ENCODE results near the gene ZNF445.

Gene ZNF445

DNA sequence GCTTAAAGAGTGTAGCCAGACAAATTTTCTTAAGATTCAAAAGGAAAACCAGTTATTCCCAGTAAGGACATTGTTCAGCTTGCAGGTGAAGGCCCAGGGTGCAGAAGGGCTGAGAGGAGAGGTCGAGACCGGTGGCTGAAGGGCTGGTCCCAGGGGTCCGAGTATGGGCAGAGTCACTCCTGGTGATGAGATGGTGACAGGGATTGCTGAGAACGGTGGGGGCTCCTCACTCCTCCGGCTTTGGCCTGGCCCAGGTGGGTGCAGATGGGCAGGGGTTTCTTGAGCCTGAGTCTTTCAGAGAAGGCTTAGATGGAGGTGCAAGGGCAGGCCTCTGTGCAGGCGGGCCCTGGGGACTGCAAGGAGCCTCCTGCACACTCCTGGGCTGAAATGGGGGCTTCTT is 56.2 kb downstream of the ZNF445 start:
- TF ChIP-seq, protein P1, sequence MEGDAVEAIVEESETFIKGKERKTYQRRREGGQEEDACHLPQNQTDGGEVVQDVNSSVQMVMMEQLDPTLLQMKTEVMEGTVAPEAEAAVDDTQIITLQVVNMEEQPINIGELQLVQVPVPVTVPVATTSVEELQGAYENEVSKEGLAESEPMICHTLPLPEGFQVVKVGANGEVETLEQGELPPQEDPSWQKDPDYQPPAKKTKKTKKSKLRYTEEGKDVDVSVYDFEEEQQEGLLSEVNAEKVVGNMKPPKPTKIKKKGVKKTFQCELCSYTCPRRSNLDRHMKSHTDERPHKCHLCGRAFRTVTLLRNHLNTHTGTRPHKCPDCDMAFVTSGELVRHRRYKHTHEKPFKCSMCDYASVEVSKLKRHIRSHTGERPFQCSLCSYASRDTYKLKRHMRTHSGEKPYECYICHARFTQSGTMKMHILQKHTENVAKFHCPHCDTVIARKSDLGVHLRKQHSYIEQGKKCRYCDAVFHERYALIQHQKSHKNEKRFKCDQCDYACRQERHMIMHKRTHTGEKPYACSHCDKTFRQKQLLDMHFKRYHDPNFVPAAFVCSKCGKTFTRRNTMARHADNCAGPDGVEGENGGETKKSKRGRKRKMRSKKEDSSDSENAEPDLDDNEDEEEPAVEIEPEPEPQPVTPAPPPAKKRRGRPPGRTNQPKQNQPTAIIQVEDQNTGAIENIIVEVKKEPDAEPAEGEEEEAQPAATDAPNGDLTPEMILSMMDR (IDR thresholded peaks at IDR 0.05; ENCODE audit: insufficient read depth, low read length, poor library complexity, severe bottlenecking): no peak
- no peak for TF ChIP-seq EZH2phosphoT487 (conservative IDR thresholded peaks at IDR 0.05; ENCODE audit: low read length)
- no peak overlapping the region for H3K27ac ChIP-seq (ENCODE audit: low read depth, low read length)
- H3K79me2 ChIP-seq (ENCODE audit: insufficient read depth, low read length): no peaks in the 10 kb centered on the region
- no peak overlapping the region for H3K4me3 ChIP-seq (ENCODE audit: insufficient read depth, low read length, poor library complexity, severe bottlenecking)
- no peak overlapping the region for H2AFZ ChIP-seq (ENCODE audit: low read depth, low read length, severe bottlenecking)
- H3K9me3 ChIP-seq (ENCODE audit: insufficient read depth, low read length): no peaks in the 10 kb centered on the region
- no peaks in the 10 kb centered on the region for H4K20me1 ChIP-seq (ENCODE audit: low read depth, low read length)
- H3F3A ChIP-seq (ENCODE audit: insufficient read depth): no peaks in the 10 kb centered on the region
- H3K4me2 ChIP-seq (ENCODE audit: low read depth, low read length, poor library complexity, severe bottlenecking): no peak overlapping the region
- H3K27me3 ChIP-seq (ENCODE audit: low read length): no peaks in the 10 kb centered on the region
- H3K36me3 ChIP-seq (ENCODE audit: low read length): no peaks in the 10 kb centered on the region
- H3K9me2 ChIP-seq (replicated peaks; ENCODE audit: insufficient read depth, low read length): no peaks in the 10 kb centered on the region
- no peak overlapping the region for H3K9ac ChIP-seq (ENCODE audit: low read length)

DNA sequence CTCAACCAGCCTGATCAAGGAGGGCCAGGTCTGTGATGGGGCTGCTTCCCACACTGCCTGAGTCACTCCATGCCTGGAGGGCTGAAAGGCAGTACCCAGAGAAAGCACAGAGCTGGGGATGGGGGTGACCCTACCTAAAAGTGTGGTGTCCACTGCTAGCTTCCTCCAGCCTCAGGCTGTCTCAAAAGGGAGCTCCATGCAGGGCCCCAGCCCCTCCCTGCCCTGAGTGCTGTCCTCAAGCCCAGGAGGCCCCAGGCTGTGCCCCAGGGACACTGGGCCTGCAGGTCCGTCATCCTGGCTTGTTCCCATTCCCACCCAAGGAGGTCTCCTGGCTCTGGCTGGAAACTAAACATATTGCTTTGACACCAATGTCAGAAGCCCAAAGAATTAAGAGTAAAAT is 56.8 kb downstream of the ZNF445 start:
- TF ChIP-seq EZH2phosphoT487 (conservative IDR thresholded peaks at IDR 0.05; ENCODE audit: low read length): no peak
- TF ChIP-seq, protein P1 (IDR thresholded peaks at IDR 0.05; ENCODE audit: insufficient read depth, low read length, poor library complexity, severe bottlenecking): no peak
- H3K36me3 ChIP-seq (ENCODE audit: low read length): no peaks in the 10 kb centered on the region

DNA sequence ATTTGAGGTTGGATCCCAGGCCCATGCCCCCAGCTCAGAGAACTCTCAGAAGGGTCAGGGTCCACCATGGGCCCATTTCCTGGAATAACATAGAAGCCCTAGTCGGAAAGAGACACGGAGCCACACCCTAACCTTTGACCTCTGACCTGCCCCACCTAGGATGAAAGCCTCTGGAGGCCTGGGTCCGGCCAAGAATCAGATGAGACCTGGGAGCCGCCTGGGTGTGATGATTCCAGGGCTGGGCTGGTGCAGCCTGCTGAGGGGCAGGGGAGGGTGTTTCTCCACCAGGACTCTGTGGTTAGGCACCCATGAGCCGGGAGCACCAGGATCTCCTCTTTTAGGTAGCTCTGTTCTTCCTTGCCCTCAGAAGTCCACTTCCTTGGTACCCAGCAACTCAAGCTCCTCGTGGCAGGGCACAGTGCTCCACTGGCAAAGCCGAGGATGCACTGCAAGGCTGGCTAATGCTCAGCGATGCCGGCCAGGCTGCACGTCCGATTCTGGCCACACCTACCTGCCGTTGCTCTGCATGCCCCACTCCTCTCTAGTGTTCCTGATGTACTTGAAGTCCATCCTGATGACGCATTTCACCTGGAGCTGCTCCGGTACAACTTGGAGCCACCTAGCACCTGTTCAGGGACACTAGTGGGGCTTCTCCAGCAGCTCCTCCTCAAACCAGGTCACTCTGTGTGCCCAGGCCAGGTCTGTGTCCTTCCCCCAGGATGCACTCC is 57.4 kb downstream of the ZNF445 start:
- Histone ChIP-seq H3F3A (ENCODE audit: insufficient read depth) (no peaks in the 10 kb centered on the region), H4K20me1 (ENCODE audit: low read depth, low read length) (no peaks in the 10 kb centered on the region), H3K36me3 (ENCODE audit: low read length) (no peaks in the 10 kb centered on the region), H3K79me2 (ENCODE audit: insufficient read depth, low read length) (no peaks in the 10 kb centered on the region), H3K27me3 (ENCODE audit: low read length) (no peaks in the 10 kb centered on the region), H3K9ac (ENCODE audit: low read length) (no peak overlapping the region), H3K27ac (ENCODE audit: low read depth, low read length) (no peak overlapping the region), H3K9me3 (ENCODE audit: insufficient read depth, low read length) (no peaks in the 10 kb centered on the region), H3K4me3 (ENCODE audit: insufficient read depth, low read length, poor library complexity, severe bottlenecking) (no peak overlapping the region), H3K4me2 (ENCODE audit: low read depth, low read length, poor library complexity, severe bottlenecking) (no peak overlapping the region), H3K9me2 (replicated peaks; ENCODE audit: insufficient read depth, low read length) (no peaks in the 10 kb centered on the region), H2AFZ (ENCODE audit: low read depth, low read length, severe bottlenecking) (no peak overlapping the region)
- TF ChIP-seq EZH2phosphoT487 (conservative IDR thresholded peaks at IDR 0.05; ENCODE audit: low read length): no peak
- TF ChIP-seq, protein P1 (IDR thresholded peaks at IDR 0.05; ENCODE audit: insufficient read depth, low read length, poor library complexity, severe bottlenecking): no peak

More for the DNA sequence above, 56.8 kb downstream of the ZNF445 start:
- no peak overlapping the region for H3K4me3 ChIP-seq (ENCODE audit: insufficient read depth, low read length, poor library complexity, severe bottlenecking)
- H3F3A ChIP-seq (ENCODE audit: insufficient read depth): no peaks in the 10 kb centered on the region
- H3K27me3 ChIP-seq (ENCODE audit: low read length): no peaks in the 10 kb centered on the region
- no peak overlapping the region for H3K4me2 ChIP-seq (ENCODE audit: low read depth, low read length, poor library complexity, severe bottlenecking)
- no peaks in the 10 kb centered on the region for H3K9me2 ChIP-seq (replicated peaks; ENCODE audit: insufficient read depth, low read length)
- no peak overlapping the region for H3K9ac ChIP-seq (ENCODE audit: low read length)
- no peaks in the 10 kb centered on the region for H3K79me2 ChIP-seq (ENCODE audit: insufficient read depth, low read length)
- H3K27ac ChIP-seq (ENCODE audit: low read depth, low read length): no peak overlapping the region
- no peaks in the 10 kb centered on the region for H3K9me3 ChIP-seq (ENCODE audit: insufficient read depth, low read length)
- no peaks in the 10 kb centered on the region for H4K20me1 ChIP-seq (ENCODE audit: low read depth, low read length)
- H2AFZ ChIP-seq (ENCODE audit: low read depth, low read length, severe bottlenecking): no peak overlapping the region
